OCI-LY7 (cell line): ENCODE measurements around the gene SLC44A3. TPM values are rescaled to one million over a fixed set of nuclear protein-coding genes. Genes with fewer than 3 reads are reported as not detected.

Experiments used
- BruUV-seq: library from RNA; stranded (reverse); fragments of 400-500 nt; replicated peaks from 2 replicates; lab custom pipeline; 2021; lab: Mats Ljungman, UMichigan
- CTCF ChIA-PET: fragments of 300-600 bp; sonication (Branson Sonifier 250); formaldehyde crosslinking; loops from one replicate; lab custom pipeline; 2022; ENCODE audit warnings: antibody characterized with exemption; ENCODE audit not compliant: unreplicated experiment; lab: Charles Lee
- POLR2A ChIA-PET: fragments of 300-600 bp; sonication (Branson Sonifier 250); formaldehyde crosslinking; loops from one replicate; lab custom pipeline; 2022; ENCODE audit warnings: antibody characterized with exemption; lab: Charles Lee
- DNase-seq: peaks from one replicate; pipeline ENCODE4 v3.0.0-alpha.2; 2015; ENCODE audit warnings: low spot score
- H2AFZ ChIP-seq: fragments of 200-600 bp; sonication (generic), shearing (Covaris generic); 2 replicates; pipeline ENCODE4 v1.6.1; 2014; ENCODE audit warnings: mild to moderate bottlenecking, antibody characterized with exemption, low read length, moderate library complexity
- H3K27ac ChIP-seq: fragments of 200-600 bp; sonication (generic); 2 replicates; pipeline ENCODE4 v1.5.1; 2014; ENCODE audit warnings: mixed run types, low read depth, mild to moderate bottlenecking, moderate library complexity, low read length, inconsistent platforms; ENCODE audit not compliant: poor library complexity, severe bottlenecking
- H3K36me3 ChIP-seq: fragments of 200-600 bp; sonication (generic); 2 replicates; pipeline ENCODE4 v1.6.1; 2014; ENCODE audit warnings: mild to moderate bottlenecking, antibody characterized with exemption, low read length, moderate library complexity, mixed read lengths; ENCODE audit not compliant: insufficient read depth
- H3K4me1 ChIP-seq: fragments of 200-600 bp; sonication (generic); 2 replicates; pipeline ENCODE4 v1.5.1; 2014; ENCODE audit warnings: mild to moderate bottlenecking, low read length; ENCODE audit not compliant: insufficient read depth, poor library complexity, severe bottlenecking
- H3K4me2 ChIP-seq: fragments of 200-600 bp; sonication (generic); 2 replicates; pipeline ENCODE4 v1.6.1; 2014; ENCODE audit warnings: mild to moderate bottlenecking, low read length
- H3K4me3 ChIP-seq: fragments of 200-600 bp; sonication (generic); 2 replicates; pipeline ENCODE4 v1.5.1; 2014; ENCODE audit warnings: mild to moderate bottlenecking, low read depth, low read length; ENCODE audit not compliant: poor library complexity, severe bottlenecking
- H3K79me2 ChIP-seq: fragments of 200-600 bp; sonication (generic); 2 replicates; pipeline ENCODE4 v1.6.1; 2016; ENCODE audit warnings: low read depth, mild to moderate bottlenecking, low read length, moderate library complexity, mixed read lengths; ENCODE audit not compliant: insufficient read depth
- H3K9me2 ChIP-seq: fragments of 200-600 bp; sonication (generic); 2 replicates; pipeline ENCODE4 v1.6.1; 2016; ENCODE audit warnings: mild to moderate bottlenecking, low read length, mixed read lengths; ENCODE audit not compliant: insufficient read depth
- H3K9me3 ChIP-seq: fragments of 200-600 bp; sonication (generic); 2 replicates; pipeline ENCODE4 v1.6.1; 2014; ENCODE audit warnings: mild to moderate bottlenecking, mixed run types, low read length, mixed read lengths
- H4K20me1 ChIP-seq: fragments of 200-600 bp; sonication (generic); 2 replicates; pipeline ENCODE4 v1.6.1; 2014; ENCODE audit warnings: mild to moderate bottlenecking, antibody characterized with exemption, low read length, moderate library complexity, mixed read lengths; ENCODE audit not compliant: insufficient read depth
- CTCF ChIP-seq: fragments of 200-600 bp; sonication (generic); conservative IDR thresholded peaks from 2 replicates; pipeline ENCODE4 v1.5.1; 2014; ENCODE audit warnings: mild to moderate bottlenecking, antibody characterized with exemption, low read length, moderate library complexity, mixed read lengths
- EZH2phosphoT487 ChIP-seq: fragments of 200-600 bp; sonication (generic); IDR thresholded peaks from 2 replicates; pipeline ENCODE4 v1.6.1; 2018; ENCODE audit warnings: low read depth, borderline replicate concordance, mild to moderate bottlenecking, mixed run types, antibody characterized with exemption, low read length, moderate library complexity, mixed read lengths
- intact Hi-C: fragments of 100-400 bp; cut with micrococcal nuclease; formaldehyde crosslinking; loops from one replicate; pipeline ENCODE4 v1.10.0; 2022; ENCODE audit not compliant: unreplicated experiment
- total RNA-seq, 2 experiments: library from RNA; depleted of rRNA in 1 of 2; stranded (reverse); fragments of >200 nt in 1 of 2; shearing (Covaris generic) in 1 of 2; gene quantifications; 2 replicates each; pipeline ENCODE4 v1.2.3, GENCODE V29; 2014 to 2022

Gene SLC44A3
- total RNA-seq, 2 experiments from 2014 or later = not detected

- Histone ChIP-seq H3K4me2 (no peak overlapping the region), H3K36me3 (no peaks in the 10 kb centered on the region), H3K79me2 (no peaks in the 10 kb centered on the region), H3K4me3 (no peak overlapping the region), H4K20me1 (no peaks in the 10 kb centered on the region), H3K27ac (no peak overlapping the region), H2AFZ (no peak overlapping the region), H3K9me3 (no peaks in the 10 kb centered on the region), H3K9me2 (no peaks in the 10 kb centered on the region), H3K4me1 (no peaks in the 10 kb centered on the region)
- BruUV-seq = no TSS peak
- POLR2A ChIA-PET = no interaction called here
- TF ChIP-seq CTCF (no peak), EZH2phosphoT487 (no peak)
- CTCF ChIA-PET = no interaction called here
- intact Hi-C loops = no loop called here
- DNase-seq = no peak
These were observed 105.5 kb downstream of the SLC44A3 start for GRCh38 chr1:94925561-94926125.

GRCh38 chr1:94926126-94926914 is 106.2 kb downstream of the SLC44A3 start:
- no peaks in the 10 kb centered on the region for H3K79me2 ChIP-seq
- intact Hi-C loops = no loop called here
- H3K9me2 ChIP-seq = no peaks in the 10 kb centered on the region
- no peaks in the 10 kb centered on the region for H3K4me1 ChIP-seq
- H3K9me3 ChIP-seq = no peaks in the 10 kb centered on the region
- no peak overlapping the region for H3K27ac ChIP-seq
- no peaks in the 10 kb centered on the region for H4K20me1 ChIP-seq
- no peak overlapping the region for H3K4me2 ChIP-seq
- no peak overlapping the region for H3K4me3 ChIP-seq
- BruUV-seq = no TSS peak
- TF ChIP-seq CTCF = no peak
- no peak for TF ChIP-seq EZH2phosphoT487
- POLR2A ChIA-PET = no interaction called here
- no peak for DNase-seq
- H3K36me3 ChIP-seq = no peaks in the 10 kb centered on the region
- H2AFZ ChIP-seq = no peak overlapping the region
- CTCF ChIA-PET = no interaction called here

GRCh38 chr1:94926915-94927404 is 106.8 kb downstream of the SLC44A3 start, which contains the start of gene CNN3:
Gene CNN3, minus strand, starts transcription at chr1:94927110. Its CDS starts 216 bp downstream, at chr1:94926894.
- Histone ChIP-seq H3K9me2 (no peaks in the 10 kb centered on the region), H3K79me2 (no peaks in the 10 kb centered on the region), H3K9me3 (no peaks in the 10 kb centered on the region), H3K4me3 (no peak within 1 kb of the TSS), H4K20me1 (no peaks in the 10 kb centered on the region), H3K4me2 (no peak within 1 kb of the TSS), H3K4me1 (no peaks in the 10 kb centered on the region), H2AFZ (no peak within 1 kb of the TSS), H3K36me3 (no peaks in the 10 kb centered on the region), H3K27ac (no peak within 1 kb of the TSS)
- ChIA-PET POLR2A (no interaction called here), CTCF (no interaction called here)
- intact Hi-C loops = no loop called here
- TF ChIP-seq EZH2phosphoT487 (no peak), CTCF (no peak)
- no peak for DNase-seq
- no TSS peak for BruUV-seq
